ENCODE results near the gene FTCDNL1.

Gene FTCDNL1

DNA sequence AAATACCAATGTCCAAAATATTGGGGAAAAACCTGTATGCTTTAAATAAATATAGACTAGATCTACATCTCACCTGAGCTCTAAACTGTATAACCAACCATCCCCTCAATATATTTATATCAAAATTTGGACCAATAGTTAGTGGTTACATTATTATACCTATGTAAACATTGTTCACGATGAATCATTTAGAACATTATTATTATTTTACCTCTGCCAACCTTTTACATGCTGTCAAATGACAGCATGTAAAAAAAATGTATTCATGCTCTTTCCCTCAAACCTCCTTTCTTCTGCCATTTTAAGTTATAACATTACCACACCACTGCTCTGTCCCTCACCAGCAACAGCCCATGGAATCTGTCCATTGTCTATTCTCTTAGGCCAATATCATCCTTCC lies 9.6 kb downstream of the FTCDNL1 start:
- DNase-seq = no peak

GRCh38 chr2:199838399-199838798 lies 12.6 kb downstream of the FTCDNL1 start:
- DNase-seq = no peak

GRCh38 chr2:199836943-199837342 lies 14.0 kb downstream of the FTCDNL1 start:
- no peak for DNase-seq

DNA sequence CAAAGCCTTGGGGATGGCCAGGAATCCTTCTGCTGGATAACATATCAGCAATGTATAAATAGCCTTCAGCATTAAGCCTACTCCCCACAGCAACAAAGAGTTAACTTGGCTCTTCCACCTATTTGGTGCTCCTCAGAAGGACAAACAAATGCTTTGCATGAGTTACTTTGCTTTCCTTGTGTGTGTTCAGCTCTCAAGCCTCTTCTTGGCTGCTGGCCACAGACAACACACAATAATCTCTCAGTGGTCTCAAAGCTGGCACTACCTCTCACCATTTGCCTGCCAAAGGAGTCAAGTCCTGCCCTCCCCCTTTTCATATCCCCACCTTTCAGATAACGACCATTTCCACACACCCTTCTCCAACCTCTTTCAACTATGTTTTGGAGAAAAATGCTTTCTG lies 17.5 kb downstream of the FTCDNL1 start:
- DNase-seq = no peak

DNA sequence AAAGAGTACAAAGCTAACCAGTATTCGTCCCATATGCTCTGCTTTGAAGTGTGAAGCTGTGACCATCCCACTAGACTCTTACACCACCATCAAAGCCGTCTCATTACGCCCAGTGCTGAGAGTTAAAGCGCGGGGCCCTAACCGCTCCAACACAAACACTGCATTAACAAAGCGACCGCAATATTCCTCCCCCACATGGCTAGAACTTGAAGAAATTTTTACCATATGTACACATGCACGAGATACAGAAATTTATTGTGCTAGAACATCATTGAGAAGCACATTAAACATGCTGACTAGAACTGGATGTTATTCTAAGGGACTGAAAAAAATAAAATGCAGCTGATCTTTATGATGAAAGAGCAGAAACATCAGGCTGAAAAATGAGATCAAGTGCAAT lies 20.5 kb downstream of the FTCDNL1 start:
- DNase-seq = no peak

- no peak for DNase-seq
These were observed 21.4 kb downstream of the FTCDNL1 start for GRCh38 chr2:199829628-199830027.

GRCh38 chr2:199819746-199820145 lies 31.2 kb downstream of the FTCDNL1 start:
- DNase-seq = no peak

GRCh38 chr2:199818754-199819153 lies 32.2 kb downstream of the FTCDNL1 start:
- DNase-seq = no peak

- no peak for DNase-seq
These were observed 33.0 kb downstream of the FTCDNL1 start for GRCh38 chr2:199818026-199818425.

- no peak for DNase-seq
These were observed 36.2 kb downstream of the FTCDNL1 start for GRCh38 chr2:199814817-199815211.

DNA sequence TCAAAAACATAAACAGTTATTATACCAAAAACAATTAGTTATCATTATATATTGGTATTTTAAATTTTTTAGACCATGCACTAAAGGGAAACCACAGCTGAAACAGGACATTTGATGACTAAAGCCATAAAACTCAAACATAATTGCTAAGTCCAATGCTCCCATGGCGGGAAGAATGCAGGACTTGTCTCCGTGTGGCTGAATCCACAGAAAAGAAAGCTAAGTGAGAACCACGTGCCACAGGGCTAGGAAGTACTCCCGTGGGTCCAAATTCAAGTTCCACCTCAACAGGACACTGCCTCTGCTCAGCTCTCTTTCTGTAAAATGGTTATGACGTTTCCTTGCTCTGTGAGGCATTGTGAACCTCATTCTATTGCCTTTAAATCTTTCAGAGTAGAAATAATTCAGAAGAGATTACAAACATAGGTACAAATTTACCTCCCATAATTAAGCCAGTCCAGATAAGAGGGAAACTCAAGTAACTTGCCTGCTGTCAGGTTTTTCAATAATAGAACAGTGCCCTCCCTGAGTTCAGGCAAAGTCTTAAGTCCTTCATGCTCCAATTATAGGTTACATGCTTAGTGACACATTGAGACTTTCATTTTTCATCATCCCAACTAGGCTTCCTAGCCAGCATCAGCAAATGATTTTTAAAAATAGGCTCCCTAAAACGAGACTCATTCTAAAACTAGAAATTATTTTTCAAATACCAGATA lies 36.7 kb downstream of the FTCDNL1 start:
- no peak for DNase-seq

DNA sequence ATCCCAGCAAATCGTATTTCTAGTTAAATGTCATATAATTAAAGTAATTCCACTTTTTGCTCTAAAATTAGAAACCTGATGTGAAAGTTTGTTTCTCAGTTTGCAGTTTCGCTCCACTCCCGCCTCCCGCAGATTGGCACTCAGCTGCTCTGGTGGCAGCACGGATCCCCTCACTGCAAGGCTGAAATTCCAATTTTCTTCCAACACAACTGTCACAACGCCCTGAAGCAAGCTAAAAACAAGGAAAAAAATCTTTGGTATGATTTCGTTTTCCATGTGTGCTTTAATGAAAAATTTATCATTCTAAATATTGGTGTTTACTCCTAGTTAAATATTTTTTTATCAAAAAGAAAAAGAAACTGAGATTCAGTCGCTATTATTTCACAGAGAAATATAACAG lies 38.5 kb downstream of the FTCDNL1 start:
- no peak for DNase-seq

GRCh38 chr2:199811346-199811745 lies 39.6 kb downstream of the FTCDNL1 start:
- no peak for DNase-seq

DNA sequence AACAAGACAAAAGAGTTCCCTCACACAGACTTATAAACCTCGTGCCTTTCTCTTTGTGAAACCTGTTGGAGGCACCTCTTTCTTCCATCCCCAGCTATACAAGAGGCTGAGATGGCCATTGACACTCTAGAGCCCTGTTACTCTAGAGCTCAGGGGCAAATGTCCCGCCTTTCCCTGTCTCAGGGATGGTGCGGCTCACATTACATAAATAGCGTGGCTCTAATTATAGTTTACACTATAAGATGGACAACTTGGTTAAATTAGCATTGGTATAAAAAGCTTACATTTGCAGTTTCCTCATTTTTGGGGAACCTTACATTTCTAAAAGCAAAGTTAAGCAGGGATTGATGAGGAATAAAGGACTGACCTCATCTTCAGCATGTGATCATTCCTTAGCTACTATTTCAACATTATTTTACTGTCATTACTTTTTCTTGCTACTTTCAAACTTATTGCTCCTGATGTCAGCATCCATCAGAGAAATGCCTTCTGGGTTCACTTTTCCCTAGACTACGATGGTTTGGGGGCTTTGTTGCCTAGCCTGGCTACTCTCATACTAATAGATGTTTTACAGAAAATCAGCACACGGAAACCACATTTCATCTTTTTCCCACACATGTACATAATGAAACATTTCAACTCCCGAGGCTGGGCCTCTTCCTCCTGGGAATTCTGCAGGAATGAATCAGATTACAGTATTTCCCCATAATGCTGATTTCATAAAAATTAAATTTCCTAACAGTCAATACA lies 40.4 kb downstream of the FTCDNL1 start:
- no peak for DNase-seq

- no peak for DNase-seq
These were observed 43.0 kb downstream of the FTCDNL1 start for GRCh38 chr2:199807966-199808365.

DNA sequence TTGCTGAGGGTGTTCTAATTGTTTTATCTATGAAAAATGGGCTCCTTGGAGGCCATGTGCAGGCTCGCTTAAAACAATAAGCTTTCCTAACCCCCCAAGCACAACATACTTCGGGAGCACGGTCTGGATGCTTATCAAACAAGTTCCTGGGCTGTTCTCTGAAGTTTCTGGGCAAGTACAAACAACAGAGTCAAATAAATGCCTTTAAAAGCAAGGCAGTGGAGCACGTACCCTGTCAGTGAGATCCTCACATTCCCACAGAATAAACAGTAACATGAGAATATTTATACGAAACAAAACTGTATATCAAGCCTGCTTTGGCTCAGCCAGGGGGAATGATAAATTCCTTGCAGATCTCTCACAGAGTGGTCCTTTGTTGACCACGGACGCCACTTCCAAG lies 44.8 kb downstream of the FTCDNL1 start:
- no peak for DNase-seq

DNA sequence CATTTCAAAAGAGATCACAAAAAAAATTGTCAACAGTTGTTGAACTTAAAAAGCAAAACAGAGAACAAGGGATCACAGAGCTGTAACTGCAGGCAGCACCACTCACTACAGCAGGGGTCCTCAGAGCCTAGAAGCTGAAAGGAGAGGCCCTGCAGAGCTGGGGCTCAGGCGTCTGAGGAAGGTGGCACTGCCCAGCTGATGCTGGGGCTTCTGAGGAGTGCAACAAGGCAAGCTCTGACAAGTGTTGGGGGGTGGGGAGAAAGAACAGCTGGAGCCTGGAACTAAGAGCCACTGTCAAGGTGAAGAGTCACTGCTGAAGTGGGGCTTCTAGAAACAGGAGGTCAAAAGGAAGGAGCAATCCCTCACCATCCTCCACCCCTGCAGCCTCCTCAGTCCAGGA lies 46.2 kb downstream of the FTCDNL1 start:
- no peak for DNase-seq

DNA sequence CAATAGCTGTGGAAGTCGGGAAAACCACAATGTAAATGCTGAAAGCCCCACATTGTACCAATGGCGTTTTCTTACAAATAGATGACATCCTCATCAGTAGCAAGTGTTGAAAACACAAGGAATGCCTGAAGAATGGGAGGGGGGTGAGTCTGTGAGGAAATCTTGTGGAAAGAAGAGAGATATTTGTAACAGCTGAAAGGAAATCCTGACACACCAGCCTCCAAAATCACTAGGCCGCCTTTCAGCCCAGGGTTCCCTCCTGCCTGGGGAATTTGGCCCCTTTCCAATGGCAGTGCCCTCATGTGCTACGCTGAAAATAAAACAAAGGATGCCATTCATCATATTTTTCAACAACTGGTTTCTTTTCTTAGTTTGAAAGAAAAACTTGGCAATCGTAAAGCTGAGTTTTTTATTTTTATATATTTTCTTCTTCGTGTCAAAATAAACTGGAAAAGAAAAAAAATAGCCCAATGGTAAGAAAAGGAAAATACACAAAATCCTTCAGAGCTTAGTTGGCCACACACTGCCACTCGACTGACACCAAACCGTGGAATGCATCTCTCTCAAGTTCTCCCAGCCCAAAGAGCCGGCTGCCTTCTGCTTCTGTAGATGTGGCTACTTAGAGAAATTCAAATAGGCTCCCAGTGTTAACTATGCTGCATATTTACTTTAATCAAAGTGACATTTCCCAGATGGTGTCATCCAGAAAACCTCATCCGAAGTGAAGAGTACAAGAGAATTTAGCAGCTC lies 52.0 kb downstream of the FTCDNL1 start:
- no peak for DNase-seq

- no peak for DNase-seq
These were observed 53.3 kb downstream of the FTCDNL1 start for GRCh38 chr2:199797431-199798403.

DNA sequence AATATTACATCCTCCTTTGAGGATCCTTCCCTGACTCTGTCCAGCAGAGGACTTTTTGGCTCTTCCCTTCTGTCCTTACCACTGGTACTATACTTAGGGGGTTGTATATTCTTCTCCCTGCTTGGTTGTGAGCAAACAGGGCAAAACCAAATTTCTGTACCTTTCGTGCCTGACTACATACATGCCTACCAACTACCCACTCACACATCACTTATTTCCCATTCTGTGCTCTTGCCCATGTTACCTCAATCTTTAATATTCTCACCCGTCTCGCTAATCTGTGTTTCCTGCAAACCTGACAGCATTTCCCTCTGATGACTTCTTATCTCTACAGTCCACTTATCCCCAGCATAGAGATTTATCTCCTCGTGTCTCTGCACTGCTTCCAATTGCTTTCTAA lies 58.6 kb downstream of the FTCDNL1 start:
- DNase-seq = no peak

- DNase-seq = no peak
These were observed 59.7 kb downstream of the FTCDNL1 start for GRCh38 chr2:199791326-199791725.

DNA sequence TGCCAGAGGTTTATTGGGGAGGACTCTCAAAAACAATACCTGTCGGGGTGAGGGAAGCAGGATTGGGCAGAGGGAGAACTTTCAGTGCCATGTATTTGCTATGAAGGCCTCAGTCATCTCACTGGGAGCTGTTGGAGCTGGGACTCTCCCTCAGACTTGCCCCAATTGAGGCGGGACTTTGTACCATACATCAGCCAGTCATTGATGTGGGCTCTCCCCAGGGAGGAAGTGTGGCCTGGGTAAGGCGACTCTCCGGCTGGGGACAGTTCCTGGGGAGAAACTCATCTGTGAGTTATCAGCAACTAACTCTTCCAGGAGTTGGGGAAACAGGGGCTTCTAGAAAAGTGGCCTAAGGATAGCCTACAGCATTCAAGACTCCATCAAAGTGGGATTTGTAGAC lies 66.5 kb downstream of the FTCDNL1 start:
- no peak for DNase-seq

- no peak for DNase-seq
These were observed 71.4 kb downstream of the FTCDNL1 start for GRCh38 chr2:199779589-199779988.

Measured in activated CD4-positive, alpha-beta T cell treated with anti-CD3 and anti-CD28 coated beads, Interleukin-2, amount 50 U/mL, for 1 hour (primary cell).